Activated CD4-positive, alpha-beta T cell treated with anti-CD3 and anti-CD28 coated beads for 1 hour (primary cell): ENCODE results near the gene PYGO2.
A peak's percentile ranks its signal among the peaks of the same experiment; 100 is the strongest.

Experiments
- DNase-seq: peaks from one replicate; pipeline ENCODE4 v3.0.0-alpha.2; 2020

The PYGO2 gene, protein sequence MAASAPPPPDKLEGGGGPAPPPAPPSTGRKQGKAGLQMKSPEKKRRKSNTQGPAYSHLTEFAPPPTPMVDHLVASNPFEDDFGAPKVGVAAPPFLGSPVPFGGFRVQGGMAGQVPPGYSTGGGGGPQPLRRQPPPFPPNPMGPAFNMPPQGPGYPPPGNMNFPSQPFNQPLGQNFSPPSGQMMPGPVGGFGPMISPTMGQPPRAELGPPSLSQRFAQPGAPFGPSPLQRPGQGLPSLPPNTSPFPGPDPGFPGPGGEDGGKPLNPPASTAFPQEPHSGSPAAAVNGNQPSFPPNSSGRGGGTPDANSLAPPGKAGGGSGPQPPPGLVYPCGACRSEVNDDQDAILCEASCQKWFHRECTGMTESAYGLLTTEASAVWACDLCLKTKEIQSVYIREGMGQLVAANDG

DNA sequence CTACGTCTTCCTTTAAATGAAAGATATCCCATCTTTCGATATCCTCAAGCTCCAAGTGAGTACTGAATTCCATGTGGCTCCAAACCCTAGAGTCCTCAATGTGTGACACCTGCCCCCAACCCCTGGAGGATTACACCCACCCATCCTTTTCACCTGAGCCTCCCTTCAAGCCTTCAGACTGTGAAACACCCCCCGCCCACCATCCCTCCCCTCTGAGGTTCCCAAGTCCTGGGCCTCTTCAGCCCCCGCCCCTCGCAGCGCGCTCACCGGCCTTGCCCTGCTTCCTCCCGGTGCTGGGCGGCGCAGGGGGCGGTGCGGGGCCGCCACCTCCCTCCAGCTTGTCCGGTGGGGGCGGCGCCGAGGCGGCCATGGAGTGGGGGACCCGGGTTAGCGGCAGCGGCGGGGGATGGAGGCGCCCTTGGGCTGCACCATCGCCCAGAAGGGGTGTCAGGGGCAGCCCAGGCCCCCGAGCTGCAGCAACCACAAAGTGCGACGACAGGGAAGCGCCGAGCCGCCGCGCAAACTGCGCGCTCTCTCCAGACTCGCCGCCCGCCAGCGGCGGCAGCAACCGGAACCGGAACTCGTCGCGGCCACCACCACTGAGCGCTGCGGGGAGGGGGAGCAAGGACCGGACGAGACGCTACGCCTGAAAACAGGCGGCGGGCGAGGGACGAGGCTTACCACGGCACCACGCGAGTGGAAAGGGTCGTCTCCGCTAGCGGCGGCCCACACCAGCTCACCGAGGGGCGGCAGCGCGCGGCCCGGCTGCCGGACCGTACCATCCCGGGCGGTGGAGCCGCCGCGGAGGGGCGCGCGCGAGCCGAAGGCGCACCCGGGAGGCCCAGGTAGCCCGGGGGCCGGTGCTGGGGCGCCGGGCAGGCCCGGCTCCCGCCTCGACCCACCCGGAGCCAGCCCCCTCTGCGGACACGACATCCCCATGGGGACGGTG lies at the start of gene PYGO2:
Gene PYGO2 (minus strand): TSS at position 576 of the 949 bp plus-strand sequence. CDS start 206 bp downstream, at position 370.
- peak; percentile 67 for DNase-seq

DNA sequence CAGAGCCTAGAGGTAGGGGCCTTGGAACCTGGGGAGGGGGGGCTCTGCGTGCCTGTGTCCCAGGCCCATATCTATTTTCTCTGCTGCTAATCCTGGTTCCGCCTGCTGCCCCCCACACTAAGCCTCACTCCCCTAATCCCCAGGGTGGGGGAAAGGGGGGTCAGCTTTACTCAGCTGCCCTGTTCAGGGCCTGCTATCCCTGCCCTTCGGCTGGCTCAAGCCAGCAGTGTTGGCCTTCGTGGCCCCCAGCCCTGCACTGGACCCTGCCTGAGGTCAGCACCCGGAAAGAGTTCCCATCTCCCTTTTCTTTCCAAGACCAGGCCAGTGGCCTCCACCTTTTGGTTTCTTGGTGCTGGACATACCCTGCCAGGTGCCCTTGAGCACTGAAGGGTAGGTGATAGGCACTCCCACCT lies 49.4 kb upstream of the PYGO2 start:
- DNase-seq: no peak

DNA sequence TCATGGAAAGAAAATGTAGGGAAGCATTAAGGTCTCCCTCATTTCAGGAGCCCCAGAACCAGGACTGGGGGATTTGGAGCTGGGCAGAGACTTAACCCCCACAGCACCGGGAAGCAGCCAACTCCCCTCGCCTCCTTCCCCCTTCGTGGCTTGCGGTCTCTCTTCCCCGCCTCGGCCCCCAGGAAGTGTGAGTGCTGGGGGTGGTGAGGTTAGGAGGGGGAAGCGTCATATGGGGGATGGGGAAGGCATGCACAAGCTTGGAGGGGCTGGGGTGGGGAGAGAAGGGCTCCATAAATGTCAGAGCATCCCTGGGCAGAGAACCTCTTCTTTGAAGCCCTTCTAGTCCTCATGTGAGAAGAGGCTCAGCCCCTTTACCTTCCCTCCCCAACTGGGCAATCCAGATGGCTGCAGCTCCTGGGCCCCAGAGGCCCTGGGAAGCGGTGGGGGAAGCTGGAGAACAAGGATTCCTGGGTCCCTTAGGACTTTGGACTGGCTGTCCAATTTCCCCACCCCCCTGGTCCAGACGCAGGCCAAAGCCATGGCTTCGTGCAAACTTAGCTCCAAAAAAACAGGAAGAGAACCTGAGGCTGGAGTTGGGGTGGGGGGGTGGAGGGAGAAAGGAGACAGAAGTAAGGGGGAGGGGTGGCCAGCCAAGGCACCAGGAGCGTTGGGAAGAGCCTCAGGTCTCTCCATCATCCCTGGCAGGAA lies 48.8 kb upstream of the PYGO2 start:
- DNase-seq: no peak

DNA sequence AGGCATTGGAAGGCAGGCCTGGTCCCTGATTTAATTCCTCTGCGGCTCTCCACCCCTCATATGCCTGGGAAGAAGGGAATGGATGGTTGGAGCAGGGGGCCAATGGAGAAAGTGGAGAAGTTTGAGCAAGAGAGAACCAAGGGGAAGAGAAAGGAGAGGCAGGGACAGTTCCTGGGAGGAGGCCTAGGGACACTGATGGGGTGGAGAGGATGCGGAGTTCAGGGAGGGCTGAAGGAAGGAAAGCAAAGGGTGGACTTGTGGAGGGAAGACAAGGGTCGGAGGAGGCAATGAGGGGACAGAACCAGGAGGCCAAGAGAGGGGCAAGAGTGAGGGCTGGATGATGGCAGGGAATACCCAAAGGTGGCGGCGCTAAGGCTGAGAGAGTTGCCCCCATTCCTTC lies 48.2 kb upstream of the PYGO2 start:
- DNase-seq: no peak

DNA sequence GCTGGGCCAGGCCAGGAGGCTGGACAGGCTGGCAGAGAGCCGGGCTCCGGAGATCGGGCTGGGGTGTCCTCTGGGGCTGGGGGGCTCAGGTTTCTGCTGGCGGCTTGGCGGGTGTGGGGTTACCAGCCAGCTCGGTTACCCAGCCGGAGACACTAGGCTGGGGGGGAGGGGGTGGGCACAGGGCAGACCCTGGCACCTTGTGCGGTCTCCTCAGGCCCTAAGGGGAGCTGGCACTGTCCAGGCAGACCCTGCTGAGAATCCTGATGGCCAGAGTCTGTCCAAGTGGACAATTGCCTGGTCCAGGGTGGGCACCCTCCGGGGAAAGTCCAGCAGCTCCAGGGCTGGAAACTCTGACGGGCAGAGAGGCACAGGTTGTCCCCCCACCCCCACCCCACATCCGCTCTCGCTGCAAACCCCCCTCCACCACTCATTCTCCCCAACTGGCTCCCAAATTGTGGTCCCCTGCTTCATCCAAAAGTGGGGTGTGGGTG lies 47.7 kb upstream of the PYGO2 start:
- no peak for DNase-seq

DNA sequence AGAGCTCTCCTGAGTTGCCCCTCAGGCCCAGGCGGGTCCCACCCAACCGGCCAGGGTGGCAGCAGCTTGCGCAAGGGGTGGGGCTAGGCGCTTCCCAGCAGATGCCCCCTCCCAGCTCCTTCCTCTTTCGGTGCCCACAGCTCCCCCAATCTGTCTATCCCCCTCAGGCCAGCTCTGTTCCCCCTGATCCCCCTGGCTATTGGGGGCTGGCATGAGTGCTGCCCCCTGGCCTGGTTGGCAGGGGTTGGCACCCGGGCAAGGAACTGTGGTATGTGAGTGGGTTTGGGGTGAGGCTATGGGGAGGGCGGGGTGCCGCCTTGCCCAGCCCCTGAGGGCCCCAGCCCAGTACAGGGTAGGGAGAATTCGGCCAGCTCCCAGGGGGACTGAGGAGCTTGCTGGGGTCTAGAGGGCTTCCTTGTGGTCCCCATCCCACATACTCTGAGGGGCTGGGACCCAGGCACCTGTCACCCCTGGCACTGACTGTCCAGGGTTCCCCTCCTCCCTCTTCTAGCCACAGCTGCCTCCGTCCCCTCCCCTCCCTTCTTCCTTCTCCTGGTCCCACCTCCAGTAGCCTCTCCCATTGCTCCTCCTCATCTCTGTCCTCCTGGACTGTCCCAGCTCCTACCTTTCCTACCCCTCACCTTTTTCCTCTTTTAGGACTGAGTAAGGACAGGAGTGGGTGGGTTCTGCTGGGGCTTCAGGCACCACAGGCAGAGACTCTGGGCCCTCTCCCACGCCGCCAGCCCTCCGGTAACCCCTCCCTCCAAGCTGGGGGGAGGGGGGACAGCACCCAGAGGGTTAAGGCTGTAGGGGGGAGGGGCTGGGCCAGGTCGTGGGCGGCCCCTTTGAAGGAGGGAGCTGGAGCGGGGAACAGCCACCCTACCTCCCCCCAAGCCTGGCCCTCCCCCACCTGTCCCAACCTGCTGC lies 46.7 kb upstream of the PYGO2 start:
- DNase-seq: no peak

DNA sequence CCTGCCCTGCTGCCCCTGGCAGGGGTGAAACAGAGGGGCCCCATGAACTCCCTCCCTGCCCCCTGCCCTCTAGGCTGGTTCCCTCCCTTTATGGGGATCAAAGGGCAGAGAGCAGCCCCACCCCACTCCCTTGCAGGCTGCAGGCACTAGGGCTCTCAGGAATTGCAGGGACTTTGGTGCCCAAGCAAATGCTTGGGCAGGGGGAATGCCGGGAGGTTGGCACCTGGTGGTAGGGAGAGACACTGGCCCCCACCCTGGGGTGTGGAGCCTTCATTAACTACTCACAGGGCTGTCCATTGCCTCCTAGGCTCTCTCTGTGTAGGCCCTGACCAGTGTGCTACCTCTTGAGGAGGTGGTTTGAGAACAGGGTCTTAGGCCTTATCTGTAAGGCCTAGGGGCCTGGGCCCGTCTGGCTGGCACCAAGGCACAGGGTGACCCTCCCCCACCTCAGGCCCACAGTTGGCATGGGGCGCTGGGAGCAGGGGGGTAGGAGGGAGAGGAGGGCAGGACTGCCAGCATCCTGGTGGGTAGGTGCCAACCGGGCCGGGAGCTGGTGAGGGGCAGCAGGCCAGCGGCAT lies 45.8 kb upstream of the PYGO2 start:
- DNase-seq: no peak

DNA sequence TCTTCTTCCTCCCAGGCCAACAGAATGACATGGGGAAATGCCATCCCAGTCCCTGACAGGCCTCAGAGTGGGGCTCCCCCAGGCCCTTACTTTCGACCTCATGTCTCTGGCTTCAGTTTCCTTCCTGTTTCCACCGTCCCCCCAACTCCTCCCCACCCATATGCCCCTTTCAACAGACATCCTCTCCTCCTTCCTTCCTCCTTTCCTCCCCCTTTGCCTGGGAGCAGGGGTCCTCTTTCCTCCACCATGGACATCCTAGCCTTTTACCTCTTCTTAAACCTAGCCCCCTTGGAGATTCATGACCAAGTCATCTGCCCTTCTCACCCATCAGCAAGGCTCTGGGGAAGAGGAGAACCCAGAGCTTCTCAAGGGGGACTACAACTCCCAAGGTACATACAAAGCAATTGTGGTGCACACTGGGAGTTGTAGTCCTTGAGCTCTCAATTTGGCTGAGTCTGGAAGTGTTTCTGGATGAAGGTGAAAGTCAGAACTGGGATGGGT lies 45.1 kb upstream of the PYGO2 start:
- DNase-seq: no peak

DNA sequence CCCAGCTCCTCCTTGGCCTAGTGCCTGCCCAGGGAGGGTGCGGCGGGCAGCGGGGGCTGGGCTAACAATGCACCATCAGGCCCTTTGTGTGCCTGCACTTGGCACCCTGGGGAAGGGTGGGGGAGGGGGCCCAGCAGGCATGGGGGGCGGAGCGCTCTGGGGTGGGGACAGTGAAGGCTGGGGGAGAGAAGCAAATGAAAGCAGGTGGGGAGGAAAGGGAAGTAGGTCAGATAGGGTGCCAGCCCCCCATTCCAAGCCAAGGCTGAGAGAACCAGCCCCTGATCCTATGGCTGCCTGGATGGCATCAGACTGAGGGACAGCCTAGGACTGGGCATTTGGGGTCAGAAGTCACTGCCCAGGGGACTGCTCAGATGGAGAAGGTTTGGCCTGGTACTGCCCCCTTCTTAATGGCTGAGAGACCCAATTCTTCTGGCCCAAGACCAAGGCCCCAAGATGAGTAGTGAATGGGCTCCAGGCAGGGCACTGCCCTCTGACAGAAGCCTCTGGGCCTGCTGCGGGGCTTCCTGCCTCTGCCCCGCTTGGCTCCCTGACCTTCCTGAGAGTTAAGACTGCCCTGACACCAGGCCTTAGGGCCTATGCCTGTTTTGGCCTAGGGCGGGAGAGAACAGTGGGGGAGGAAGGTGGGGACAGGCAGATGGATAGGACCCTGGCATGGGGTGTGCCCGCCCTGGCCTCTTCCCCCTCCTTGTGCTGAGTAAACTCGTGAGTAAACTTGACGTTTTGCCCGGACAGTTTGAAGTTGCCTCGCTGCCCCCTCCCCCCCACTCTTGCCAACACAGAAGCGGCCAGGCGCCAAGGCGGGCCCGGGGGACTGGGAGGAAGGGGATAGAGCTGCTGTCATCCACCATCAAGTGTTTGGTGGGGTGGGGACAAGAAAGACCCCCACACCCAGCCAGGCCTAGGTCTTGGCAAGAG lies 43.8 kb upstream of the PYGO2 start:
- no peak for DNase-seq

DNA sequence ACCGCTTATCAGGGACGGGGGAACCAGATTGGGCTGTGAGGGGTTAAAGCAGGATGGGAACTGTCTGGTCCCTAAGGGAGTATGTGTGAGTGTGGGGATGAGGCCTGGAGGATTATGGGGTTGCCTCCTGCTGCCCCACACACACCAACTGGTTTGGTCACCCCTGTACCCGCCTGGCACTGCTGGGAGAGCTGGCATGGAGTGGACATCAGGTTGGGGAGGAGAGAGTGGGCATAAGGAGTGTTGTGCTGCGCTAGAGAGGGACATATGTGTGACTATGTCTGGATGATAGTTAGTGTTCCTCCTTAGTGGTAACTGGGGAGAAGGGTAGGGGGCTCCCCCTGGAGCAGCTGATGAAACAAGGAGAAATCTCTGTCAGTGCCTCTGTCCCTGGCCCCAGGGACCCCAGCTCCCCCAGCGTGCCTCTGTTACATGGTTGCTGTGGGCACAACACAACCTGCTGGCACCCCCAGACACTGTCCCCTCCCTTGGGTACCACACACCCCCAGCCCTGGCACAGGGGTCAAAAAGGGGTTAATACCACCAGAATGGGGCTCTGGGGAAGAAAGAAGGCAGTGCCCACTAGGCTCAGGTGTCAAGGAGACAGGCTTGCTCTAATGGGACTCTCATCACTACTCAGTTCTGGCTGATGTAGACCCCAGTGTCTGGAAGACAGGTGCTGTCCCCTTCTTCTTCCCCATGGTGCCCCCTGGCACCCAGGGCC lies 42.9 kb upstream of the PYGO2 start:
- no peak for DNase-seq

DNA sequence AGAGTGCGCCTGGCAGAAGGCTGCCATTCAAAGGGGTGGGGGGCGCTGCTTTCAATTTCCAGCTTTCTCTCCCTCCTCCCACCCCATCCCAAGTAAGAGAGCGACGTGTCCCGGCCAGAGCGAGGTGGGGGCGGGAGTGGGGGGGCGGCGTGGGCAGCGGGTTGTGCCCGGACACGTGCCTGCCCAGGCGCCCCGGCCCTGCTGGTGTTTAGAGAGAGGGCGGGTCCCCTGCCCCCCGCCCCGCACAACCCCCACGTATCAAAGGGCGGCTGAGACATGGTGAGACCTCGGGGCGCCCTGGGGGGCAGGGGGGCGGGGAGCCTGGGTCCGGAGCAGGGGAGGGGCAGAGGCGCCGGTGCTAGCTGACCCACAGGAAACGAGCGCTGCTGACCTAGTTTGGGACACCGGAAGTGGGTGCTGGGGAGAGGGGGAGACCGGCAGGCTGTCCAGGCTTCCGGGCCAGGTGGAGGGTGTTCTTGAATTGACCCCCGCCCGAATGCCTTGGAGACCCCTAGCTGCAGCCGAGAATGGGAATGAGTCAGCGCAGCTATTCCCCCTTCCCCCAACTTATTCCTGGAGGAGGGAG lies 42.3 kb upstream of the PYGO2 start:
- no peak for DNase-seq

DNA sequence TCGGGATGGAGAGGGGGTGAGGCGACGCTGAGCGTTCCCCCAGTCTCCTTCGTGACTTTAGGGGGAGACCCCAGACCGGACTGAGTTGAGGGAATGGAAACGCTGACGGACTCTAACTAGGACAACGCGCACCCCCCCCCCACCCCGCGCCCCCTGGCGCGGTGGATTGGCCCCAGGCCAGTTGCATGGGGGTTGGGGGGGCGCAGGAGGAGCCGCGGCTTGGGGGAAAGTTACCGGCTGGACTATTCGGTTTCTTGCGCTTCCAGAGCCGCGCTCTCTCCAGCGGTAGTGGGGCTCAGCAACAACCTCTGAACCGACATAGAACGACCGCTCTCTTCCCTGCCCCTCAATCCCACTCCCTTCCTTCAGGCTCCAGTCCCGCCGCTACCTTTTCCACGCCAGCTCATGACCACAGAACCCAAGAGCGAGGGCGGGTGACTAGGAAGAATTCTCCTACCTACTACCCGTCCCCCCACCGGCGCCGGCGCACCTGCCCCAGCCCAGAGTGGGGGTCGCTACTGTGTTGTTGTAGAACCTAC lies 41.7 kb upstream of the PYGO2 start:
- no peak for DNase-seq

DNA sequence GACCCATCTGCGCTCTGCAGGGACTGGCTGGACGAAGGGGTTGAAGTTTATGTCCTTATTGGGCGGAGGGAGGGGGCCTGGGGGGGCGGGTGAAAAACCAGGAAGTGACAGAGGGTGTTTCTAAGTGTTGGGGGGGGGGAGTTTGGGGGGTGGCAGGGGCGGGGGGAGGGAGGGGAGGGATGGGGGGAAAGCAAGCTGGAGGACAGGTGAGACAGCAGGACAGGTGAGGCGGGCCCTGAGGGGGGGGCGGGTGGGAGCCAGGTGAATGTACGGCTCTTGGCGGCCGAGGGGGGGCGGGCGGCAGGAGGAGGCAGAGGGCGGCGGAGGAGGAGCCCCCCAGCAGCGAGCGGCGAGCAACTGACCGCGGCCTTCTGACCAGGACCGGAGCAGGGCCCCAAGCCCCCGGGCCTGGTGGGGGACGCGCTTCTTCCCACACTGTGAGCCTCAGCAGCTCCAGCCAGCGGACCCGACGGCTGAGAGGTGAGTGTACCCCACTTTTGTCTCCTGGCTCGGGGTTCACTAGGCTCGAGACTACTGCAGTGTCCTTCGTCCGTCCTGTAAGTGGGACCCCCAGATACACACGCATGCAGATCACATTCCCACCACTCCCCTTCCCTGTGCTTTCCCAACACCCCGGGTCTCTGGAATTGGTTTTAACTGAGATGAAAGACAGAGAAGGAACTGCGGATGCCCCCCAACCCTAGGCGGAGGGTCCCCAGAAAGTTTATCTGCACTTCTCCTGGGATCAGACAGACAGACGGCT lies 41.1 kb upstream of the PYGO2 start, which contains the start of gene ZBTB7B:
Gene ZBTB7B (plus strand): TSS at position 339 of the 763 bp plus-strand sequence. CDS start 11,859 bp downstream, outside the sequence.
- DNase-seq: no peak

DNA sequence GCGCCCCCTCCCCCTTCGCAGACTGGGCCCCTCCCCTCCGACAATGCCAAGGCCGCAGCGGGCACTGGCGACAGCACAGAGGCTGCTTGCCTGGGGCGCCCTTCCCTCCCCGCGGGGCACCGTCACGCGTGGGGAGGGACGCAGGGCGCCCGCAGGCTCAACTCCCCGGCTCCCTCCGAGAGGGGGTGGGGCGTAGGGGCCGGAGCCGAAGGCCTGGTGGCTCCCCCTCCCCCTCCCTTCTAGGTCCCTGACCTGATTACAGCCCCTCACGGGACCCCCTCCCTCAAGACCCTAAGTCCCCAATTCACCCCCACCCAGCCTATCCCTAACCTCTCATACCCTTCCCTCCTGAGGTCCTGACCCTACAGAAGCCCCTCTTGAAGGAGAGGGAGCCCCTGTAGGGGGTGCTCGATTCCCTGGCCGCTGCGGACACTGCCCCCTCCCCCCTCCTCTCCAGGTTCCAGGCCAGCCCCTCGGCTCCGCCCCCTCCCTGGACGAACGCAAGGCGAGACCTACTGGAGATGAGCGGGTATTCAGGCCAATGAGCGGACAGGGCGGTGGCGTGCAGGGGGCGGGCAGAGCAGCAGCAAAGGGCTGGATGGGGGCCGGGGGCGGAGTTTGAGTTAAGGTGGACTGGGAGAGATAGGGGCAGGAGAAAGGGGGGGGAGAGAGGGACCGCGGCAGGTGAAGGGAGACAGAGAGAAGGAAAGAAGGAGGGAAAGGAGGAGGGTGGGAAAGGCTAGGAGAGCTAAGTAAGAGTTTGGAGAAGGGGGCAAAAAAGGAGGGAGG lies 40.3 kb upstream of the PYGO2 start:
- DNase-seq: peak; percentile 94

DNA sequence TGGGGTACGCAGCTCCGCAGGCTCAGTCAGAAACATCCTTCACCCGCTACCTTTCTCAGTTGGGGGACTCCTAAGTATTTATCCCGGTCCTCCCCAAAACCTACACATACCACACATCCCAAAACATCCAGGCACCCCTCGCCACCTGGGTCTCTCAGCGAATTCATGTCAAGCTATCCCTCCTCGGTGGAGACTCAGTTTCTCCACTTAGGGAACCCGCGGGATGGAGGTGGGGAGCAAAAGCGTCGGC lies 39.8 kb upstream of the PYGO2 start:
- no peak for DNase-seq

DNA sequence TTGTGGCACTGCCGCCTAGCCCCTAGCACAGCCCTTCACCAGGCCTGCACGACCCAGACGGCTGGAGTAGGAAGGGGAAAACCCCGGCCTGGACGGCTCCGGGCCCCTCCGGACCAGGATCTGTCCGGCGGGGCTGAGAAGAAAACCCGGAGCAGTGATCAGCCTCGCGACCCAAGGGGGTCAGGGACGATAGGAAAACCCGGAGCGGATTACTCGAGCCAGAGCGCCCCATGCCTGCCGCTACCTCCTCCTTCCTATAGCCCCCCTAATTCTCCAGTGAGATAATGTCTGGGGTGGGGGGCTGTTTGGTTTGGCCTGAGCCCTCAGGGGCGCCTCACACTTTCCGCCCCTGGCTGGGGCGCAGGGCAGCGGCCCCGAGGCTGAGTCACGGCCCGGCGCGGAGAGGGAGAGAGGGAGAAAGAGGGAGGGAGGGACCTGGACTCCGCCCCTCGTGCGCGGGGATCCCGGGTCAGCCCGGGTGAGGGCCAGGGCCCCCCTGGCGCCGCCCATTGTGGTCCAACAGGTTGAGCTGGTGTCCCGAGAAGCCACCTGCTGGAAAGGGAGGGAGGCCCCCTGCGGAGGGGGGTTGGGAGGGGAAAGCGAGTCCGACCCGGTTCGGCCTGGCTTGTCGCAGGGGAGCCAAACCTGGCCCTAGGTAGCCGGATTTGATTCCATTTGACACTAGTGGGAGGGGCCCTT lies 39.3 kb upstream of the PYGO2 start:
- peak; percentile 69 for DNase-seq

DNA sequence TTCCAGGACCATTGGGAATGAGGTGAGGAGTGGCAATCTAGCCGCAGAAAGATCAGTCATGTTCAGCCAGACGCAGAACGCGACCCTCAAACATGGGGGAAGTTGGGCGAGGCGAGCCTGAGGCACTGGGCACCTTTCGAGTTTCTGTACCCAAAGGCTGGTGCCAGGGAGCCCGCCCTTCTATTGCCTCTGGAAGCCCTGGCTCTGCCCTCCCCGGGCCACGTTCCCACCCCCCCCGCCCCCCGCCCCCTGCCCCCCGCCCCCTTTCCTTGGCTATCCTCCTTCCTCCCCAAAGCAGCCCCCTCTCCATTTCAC lies 38.8 kb upstream of the PYGO2 start:
- DNase-seq: no peak
